OCI-M1 (cell line): ENCODE data around the gene CNGB1.
"Not testable (repeated sequence)": the region's sequence is repeated elsewhere in the genome, so short reads cannot be mapped to it uniquely, and the experiment has no call there.

Experiments
- DNase-seq: peaks from one replicate; lab custom pipeline; 2025; lab: John Stamatoyannopoulos, UW

The CNGB1 gene

GRCh38 chr16:57929250-57929649 lies 41.7 kb downstream of the CNGB1 start:
- DNase-seq: no peak

DNA sequence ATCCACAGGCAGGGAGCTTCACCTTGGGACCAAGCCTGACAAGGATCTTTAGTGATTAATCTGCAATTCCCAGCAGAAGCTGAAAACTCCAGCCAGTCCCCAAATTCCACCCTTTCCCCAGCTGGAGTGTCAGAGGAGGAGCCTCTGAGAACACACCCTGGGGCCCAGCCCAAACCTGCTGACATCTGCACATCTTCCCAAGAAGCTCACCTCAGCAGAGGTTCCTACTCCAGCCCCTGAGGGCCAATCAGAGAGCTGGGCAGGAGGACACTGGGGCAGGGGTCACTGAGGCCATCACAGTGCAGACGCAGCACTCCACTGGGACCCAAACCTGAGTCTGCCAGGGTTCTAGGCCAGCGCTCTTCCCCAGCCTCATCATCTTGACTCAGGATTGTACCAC lies 44.9 kb downstream of the CNGB1 start:
- no peak for DNase-seq

GRCh38 chr16:57925310-57925709 lies 45.6 kb downstream of the CNGB1 start:
- no peak for DNase-seq

DNA sequence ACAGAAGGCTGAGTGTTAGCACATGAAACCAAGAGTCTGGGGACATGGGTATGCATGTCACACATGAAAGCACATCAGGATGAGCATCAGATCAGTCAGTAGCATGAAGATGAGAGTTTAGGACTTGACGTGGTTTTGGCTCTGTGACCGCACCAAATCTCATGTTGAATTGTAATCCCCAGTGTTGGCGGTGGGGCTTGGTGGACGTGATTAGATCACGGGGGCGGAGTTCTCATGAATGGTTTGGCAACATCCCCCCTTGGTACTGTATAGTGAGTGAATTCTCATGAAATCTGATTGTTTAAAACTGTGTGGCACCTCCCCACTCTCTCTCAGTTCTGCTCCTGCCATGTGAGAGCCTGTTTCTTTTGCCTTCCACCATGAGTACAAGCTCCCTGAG lies 46.4 kb downstream of the CNGB1 start:
- DNase-seq: peak; percentile 7

- DNase-seq: no peak
Measured at GRCh38 chr16:57923841-57924240, 47.1 kb downstream of the CNGB1 start.

DNA sequence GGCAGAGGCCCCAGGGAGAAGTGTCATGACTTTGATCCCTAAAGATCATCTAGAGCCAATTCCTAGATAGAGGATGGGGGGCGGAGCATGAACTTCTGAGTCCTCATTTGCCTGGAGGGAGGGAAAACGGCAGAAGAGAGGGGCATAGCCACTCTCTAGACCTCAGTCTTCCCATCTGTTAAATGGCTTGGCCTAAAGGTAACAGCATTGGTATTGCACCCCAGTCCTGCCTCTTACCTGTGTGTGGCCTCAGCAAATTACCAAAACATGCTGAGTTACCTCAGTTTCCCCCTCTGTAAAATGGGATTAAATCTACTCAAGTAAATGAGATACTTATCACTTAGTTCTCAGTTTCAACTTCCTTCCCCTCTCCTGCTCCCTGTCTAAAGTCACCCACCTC lies 47.5 kb downstream of the CNGB1 start:
- DNase-seq: no peak

GRCh38 chr16:57920880-57921229 lies 50.1 kb downstream of the CNGB1 start:
- DNase-seq: no peak

- no peak for DNase-seq
Measured at GRCh38 chr16:57920215-57920879, 50.6 kb downstream of the CNGB1 start.

DNA sequence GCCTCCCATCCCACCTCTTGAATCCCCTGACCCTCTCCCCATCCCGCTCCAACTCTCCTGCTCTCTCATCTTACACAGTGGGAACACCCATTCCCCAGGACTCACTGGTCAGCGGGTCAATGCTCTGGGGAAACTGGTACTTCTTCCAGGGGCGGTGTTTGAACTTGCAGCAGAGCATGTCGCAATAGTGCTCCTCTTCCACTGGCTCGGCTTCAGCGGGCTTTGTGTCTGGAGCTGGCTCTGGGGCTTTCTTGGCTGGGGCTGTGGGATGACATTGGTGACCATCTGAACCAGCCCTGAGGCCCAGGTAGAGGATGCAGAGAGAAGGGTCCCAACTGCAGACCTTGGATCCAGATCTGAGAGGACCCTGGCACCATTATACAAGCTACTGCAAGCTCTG lies 51.9 kb downstream of the CNGB1 start:
- DNase-seq: no peak

- no peak for DNase-seq
Measured at GRCh38 chr16:57918444-57918843, 52.5 kb downstream of the CNGB1 start.

DNA sequence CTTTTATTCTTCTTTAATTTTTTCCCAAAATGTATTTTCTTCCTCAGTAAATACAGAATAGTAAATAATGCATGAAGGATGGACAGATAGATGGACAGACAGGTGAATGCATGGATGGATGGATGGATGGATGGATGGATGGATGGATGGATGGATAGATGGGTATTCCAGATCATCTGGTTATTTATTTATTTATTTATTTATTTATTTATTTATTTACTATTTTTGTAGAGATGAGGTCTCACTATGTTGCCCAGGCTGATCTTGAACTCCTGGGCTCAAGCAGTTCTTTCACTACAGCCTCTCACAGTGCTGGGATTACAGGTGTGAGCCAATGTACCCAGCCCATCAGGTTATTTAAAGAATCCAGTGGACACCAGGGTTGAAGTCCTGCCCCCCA lies 53.0 kb downstream of the CNGB1 start:
- DNase-seq: not testable (repeated sequence)

- not testable (repeated sequence) for DNase-seq
Measured at GRCh38 chr16:57917489-57917888, 53.4 kb downstream of the CNGB1 start.

GRCh38 chr16:57916735-57917438 lies 54.0 kb downstream of the CNGB1 start:
- DNase-seq: no peak

DNA sequence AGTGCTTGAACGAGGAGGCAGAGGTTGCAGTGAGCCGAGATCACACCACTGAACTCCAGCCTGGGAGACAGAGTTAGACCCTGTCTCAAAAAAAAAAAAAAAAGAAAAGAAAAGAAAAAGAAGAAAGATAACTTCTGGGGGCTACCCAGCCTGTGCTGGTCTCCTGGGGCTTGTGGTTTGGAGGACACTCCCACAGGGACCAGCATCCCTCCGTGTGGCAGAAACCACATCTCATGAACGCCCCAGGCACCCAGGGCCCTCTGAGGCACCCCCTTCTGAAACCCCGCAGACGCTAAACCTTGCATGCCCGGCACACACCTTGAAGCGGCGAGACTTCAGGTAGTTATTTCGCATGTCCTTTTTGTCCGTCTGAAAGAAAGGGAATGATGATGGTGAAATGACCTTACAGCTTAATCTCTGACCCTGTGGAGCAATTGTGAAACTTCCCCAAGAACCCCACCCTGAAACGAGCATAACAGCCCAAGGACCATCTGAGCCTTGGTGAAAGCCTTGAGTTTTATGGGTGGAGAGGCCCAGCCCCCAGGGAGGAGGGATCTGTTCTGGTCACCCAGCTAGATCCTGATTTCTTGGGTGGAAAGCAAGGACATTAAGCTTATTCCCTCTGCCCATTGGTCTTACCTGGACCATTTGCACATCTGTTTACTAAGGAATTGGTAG lies 55.0 kb downstream of the CNGB1 start:
- no peak for DNase-seq

DNA sequence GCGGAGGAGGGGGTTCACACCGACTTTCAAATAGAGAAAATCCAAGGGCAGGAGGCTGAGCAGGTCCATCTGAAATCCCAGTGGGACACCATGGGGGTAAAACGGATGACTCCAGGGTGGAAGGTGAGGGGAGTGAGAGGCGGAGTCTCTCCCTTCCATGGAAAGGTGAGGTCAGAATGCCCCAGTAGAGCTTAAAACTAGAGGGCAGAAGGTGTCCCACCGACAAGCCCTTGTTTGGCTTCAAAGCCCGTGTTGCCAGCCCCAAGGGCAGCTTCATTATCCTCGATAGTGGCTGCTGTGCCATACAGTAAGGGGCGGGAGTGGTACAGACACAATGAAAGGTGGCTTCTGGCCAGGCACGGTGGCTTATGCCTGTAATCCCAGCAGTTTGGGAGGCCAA lies 55.7 kb downstream of the CNGB1 start:
- DNase-seq: no peak

DNA sequence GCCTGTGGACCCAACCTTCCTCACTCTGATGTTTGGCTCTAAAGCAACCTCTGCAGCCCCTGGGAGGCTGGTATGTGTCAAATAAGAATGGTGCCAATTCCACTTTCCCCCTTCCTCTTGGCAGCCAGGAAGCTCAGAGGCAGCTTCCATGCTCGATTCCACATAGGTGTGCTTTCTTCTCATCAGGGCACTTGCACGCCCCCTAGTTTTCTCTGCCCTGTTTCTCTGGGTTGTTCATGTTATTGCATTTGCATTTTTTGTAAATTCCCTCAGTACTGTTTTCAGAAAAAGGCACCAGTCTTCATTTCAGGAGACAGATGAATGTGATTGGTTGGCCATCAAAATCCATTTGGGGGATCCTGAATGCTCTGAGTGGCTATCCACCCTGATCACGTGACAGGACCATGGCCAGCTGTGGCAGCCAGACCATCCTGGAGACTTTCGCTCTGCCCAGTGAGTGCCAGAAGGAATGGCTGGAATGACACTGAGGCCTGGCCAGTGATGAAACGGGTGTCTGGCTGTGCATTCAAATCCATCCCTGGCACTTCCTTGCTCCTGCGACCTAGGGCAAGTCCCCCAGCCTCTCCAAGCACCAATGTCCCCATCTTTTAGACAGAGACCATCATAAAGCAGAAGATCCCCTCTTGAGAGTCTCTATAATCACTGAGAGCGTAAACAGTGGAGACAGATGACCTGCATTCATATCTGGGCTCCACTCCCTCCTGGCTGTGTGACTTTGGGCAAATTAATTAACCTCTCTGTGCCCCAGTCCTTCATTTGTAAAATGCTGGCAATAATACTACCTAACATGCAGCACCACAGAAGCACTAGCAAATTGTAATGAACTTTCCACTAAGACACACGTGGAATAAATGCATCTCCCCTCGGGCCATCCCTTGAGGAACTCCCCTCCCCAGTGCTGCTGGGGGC lies 56.4 kb downstream of the CNGB1 start:
- DNase-seq: no peak

GRCh38 chr16:57912529-57913260 lies 58.2 kb downstream of the CNGB1 start:
- DNase-seq: no peak

DNA sequence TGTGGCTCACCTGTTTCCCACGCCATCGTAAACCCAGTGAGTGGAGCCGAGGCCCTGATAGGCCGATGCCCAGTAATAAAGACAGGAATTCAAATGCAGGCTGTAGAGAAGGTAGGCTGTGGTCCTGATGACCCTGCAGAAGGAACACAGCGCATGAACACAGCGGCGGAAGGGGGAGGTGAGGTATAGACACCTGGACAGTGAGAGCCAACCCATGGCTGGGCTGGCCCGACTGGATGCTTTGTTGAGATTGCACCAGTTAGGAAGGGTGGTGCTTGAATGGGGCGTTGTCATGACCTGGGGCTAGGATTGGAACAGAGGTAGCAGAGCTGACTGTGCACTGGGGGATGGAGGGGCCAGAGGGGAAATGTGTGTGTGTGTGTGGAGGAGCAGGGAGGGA lies 59.2 kb downstream of the CNGB1 start:
- DNase-seq: no peak

DNA sequence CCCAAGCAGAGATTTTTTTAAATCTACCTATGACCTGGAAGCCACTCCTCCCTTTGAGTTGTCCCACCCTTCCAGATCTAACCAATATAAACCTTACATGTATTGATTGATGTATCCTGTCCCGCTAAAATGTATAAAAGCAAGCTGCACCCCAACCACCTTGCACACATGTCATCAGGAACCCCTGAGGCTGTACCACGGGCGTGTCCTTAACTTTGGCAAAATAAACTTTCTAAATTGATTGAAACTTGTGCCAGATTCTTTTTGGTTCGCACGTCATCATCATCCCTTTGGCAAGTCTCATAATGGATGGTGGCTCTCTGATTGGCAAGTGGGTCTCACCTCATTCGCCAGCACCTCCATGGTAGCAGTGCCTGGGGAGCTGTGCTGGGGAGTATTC lies 60.2 kb downstream of the CNGB1 start:
- no peak for DNase-seq

- no peak for DNase-seq
Measured at GRCh38 chr16:57908409-57908987, 62.4 kb downstream of the CNGB1 start.
